ENCODE results near the gene IARS1.

- TF ChIP-seq CTCF (IDR thresholded peaks at IDR 0.05) (no peak), EP300 (IDR thresholded peaks at IDR 0.05) (no peak)
Measured at GRCh38 chr9:92293075-92293354, 482 bp downstream of the IARS1 start.
